NOMO-1 (cell line): Measurements from ENCODE around the gene USP27X.
A peak's percentile ranks its signal among the peaks of the same experiment; 100 is the strongest.

Source experiments
- DNase-seq, 2 experiments: peaks; one replicate each; lab custom pipeline; 2025; ENCODE audit not compliant: unreplicated experiment in 2 of 2; lab: John Stamatoyannopoulos, UW

USP27X gene

DNA sequence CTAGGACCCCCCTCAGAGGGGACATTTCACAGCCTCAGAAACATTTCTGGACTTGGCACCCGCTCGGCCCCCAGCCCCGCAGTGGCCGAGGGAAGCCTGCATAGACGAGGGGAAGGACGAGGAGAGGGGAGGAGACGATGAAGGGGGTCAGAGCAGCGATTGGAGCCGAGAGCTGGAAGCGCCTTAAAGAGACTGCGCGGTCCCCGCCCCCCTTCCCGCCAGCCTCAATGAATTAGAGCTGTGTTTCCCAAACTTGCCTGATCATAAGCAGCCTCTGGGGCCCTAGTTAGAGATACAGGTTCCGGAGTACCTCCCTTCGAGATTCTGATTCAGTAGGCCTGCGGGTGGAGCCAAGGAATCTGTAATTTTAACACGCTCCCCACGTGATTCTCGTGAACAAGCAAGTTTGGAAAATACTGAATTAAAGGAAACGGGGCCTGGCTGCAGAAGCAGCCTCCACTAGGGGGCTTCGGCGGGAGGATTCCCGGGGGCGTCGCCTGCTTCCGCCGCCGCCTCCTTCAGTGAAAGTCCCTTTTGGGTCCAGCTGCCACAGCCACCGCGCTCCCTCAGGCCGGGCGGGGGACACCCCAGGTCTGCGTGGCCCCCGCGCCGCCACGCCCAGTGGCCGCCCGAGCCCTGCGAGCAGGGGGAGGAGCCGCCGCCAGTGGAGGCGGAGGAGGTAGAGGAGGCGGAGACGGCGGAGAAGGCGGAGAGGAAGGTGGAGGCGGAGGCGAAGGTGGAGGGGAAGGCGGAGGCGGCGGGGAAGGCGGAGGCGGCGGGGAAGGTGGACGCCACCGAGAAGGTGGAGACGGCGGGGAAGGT is at the start of gene USP27X:
USP27X (plus strand) TSS at position 651 of the 822 bp plus-strand sequence. CDS start 824 bp downstream, outside the sequence.
- DNase-seq, result peak; percentile 70 to 71

DNA sequence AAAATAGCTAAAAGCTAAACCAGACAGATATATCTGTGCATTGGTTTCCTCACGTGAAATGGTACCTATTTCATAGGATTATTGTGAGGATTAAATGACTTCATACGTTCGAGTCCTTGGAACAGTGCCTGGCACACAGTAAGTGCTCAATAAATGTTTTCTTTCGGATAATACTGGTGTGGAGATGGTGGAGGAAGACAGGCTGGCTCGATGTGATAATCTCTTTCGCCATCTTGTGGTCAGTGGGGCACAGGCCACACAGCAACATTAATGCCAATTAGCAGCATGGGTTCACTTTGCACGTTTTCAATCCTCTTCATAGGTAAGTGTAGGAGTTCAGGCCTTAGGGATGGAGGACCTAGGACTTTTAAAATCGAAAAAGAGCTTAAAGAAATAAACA is 40.9 kb upstream of the USP27X start:
- peak in 1 of 2 experiments; percentile 51 for DNase-seq

DNA sequence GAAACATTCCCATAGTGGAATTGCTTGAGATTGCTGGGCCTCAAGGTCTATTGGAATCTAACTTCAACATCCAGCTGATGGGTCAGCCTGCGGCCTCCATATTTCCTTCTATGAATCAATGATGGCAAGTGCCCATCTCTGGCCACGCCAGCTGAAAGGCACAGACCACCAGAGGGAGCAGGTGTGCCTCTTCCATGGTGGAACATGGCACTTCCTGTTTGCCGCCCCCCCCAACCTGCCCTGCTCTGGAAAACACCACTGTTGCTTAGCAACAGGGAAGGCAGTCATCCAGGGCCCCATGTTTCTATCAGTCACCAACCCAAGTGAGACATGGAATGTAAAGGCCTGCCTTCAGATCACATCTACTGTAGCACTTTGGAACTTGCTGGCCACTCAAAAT is 38.6 kb upstream of the USP27X start:
- DNase-seq, result peak in 1 of 2 experiments; percentile 11

DNA sequence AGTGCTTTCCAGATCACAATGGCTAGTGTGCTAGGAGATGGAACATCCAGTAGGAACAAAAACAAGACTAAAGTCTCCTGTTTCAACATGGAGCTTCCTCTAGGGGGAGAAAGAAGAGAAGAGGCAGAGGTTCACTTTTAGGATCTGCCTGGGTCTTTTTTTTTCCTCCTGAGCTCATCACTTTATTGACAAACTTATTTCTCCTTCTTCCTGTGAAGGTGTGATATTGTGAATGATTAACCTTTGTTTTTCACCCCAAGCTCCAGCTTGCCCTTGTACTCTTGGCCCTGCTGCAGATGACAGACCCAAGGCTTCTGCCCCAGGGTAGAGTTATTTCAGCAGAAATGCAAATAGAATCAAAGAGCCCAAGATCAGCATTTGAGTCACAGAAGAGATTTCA is 36.7 kb upstream of the USP27X start:
- DNase-seq, result no peak

DNA sequence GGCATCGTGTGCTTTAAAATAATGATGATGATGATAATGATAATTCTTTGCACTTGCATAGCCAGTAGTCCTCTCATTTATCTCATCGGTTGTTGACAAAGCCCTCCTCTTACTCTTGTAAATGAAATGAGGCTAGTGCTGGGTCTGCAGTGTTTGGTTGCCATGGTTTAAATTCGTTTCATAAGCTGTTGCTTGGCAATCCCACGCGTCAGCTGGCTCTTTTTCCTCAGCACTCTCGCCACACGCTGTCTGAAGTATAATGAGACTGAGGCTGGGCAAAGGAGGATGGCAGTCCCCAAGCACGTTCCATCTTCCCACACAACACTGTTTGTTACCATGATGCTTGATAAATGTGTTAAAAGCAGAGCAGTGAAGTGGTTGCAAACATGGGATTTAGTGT is 34.7 kb upstream of the USP27X start:
- no peak for DNase-seq

DNA sequence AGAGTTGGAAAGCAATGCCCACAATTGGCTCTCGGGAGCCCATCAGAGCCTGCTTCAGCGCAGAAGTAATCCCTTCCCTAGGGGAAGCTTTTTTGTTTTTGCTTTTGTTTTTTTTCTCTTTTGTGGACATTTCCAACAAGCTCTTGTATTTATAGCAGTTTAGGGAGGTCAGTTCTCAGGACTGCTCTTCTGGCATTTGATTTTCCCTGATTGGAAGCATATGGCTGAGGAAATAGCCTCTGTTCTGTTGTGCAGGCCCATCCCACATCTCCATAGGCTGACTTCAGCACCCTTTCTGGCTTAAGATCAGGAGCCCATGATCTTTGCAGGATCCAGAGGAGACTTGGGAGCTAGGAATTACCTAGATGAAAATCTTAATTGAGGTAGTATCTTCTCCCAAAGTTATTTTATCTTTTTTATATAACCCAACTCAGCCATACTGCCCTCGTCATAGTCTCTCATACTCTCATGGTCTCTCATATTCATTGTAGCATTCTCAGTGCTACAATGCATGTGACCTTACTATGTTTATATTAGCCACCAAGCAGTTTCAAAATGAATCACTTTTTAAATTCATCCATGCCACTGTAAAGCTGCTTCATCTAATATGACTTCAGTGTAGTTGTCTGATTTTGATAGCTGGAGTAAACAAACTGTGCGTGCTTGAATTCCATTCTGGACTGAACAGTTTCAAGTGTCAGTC is 33.4 kb upstream of the USP27X start:
- DNase-seq, result no peak

DNA sequence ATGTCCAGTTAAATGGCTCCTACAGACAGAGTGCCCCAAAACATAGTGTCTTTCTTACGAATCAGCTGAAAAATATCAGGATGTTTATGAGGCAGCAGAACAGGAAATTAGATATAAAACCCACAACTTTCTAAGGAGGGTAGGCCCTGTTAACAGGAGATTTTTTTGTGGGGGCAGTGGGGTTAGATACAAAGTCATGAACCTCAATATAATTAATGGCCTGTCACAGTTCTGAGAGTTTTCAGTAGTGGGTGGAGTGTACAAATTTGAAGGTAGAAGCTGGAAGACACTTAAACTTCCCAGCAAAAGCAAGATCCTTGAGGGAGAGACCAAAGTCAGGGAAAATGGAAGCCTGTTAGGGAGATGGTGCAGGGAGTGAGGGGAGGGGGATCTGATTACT is 32.8 kb upstream of the USP27X start:
- no peak for DNase-seq

DNA sequence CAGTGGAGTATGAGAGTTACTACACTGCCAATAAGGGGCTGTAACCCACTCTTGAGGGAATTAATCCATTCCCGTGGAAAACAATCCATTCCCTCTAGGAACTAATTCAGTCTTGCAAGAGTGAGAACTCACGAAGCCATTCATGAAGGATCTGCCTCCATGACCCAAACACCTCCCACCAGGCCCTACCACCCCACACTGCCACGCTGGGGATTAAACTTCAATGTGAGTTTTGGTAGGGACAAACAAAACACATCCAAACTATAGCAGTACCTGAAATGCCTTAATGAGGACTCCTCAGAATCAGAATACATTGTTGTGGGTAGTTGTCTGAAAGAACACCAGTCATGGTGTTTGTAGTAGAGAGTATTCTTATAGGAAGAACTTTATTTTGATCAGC is 31.0 kb upstream of the USP27X start:
- no peak for DNase-seq

DNA sequence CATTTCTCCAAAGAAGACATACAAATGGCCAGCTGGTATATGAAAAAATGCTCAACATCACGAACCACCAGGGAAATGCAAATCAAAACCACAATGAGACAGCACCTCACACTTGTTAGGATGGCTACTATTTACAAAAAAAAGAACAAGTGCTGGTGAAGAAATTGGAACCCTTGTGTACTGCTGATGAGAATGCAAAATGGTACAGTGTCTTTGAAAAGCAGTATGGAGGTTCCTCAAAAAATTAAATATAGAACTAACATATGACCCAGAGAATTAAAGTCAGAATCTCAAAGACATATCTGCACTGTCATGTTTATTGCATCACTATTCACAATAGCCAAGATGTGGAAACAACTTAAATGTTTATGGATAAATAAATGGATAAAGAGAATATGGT is 29.3 kb upstream of the USP27X start:
- DNase-seq, result peak in 1 of 2 experiments; percentile 2

DNA sequence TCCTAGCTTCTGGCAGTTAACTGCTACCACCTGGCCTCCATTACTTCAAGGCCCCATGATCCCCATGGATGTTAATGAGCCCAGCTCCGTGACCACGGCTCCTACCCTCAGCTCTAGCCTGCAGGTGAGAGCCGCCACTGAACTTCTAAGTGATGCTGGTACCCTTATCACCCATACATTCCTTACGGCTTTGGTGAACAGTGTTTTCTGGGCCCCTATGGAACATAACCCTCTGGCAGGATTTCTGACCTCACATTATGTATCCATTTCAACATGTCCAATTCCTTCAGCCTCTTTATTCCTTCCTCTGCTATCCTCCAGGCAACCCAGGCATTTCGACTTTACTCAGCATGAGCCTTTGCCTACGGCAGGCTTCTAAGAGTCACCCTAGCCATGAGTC is 25.6 kb upstream of the USP27X start:
- no peak for DNase-seq

DNA sequence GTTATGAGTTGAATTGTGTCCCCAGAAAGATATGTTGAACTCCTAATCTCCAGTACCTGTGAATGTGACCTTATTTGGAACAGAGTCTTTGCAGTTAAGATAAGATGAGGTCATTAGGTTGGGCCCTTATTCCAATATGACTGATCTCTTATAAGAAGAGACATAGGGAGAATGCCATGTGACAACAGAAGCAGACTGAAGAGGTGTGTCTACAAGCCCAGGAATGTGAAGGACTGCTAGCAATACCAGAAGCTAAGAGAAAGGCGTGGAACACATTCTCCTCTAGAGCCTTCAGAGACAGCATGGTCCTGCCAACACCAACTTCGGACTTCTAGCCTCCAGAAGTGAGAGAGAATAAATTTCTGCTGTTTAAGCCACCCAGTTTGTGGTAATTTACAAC is 22.5 kb upstream of the USP27X start:
- DNase-seq, result no peak

DNA sequence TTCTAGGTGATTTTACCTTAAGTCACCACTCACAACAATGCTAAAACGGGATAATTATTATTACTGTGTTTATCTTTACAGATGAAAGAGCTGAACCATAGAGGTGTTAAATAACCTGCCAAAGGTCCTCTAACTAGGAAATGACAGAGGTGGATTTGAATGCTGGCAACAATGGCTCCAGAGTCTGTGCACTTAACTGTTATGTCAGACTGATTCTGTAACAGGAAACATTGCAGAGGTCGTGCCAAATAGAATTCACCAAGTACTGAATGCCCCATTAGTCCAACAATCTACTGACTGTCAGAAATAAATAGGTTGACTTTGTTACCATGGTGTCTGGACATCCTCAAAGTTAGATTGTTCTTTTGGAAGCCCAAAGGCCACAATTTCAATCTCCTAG is 20.9 kb upstream of the USP27X start:
- DNase-seq, result no peak

DNA sequence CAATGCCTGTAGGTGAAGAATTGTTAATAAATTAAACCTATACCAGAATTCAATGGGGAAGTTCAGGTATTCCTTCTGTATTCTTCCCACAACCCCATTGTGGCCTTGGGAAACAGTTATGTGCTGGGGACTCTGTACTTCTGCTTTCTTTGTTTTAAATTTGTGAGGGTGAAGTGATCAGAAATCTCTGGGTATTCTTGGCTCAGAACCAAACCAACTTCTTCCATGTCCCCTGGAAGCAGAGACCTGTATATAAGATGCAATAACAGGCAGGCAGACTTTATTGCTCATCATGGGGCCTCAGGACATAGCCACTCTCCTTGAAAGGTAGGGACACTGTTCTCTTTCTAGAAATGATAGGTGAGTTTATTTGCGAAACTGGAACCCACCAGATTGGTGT is 19.8 kb upstream of the USP27X start:
- DNase-seq, result no peak

DNA sequence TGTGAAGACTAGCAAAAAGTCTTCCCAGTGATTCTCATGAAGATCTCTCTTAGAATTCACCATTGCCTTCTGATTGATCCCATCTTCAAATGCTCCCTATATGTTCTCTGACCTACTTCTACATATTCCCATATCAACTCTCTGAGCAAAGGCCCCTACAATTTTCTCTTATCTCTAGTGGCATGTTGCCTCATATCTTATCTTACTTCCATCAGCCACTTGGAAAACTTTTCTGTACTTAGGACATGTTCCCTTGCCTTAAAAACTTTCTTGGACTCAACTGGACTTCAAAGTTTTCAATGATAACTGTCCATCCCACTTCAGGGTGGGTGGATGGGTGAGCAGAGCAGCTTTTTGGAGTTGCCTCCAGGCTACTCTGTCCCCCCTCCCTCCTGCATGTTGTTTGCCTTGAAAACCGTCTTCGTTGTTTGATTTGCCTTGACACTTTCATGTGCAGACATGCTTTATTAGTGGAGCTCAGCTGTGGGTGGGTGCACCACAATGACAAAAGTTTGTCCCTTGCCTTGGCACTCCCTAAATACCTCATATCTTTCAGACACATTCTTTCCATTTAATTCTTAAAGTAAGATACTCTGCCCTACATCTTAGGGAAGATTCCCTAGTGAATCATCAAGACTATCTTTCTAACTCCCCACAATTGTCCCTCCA is 18.3 kb upstream of the USP27X start:
- no peak for DNase-seq

DNA sequence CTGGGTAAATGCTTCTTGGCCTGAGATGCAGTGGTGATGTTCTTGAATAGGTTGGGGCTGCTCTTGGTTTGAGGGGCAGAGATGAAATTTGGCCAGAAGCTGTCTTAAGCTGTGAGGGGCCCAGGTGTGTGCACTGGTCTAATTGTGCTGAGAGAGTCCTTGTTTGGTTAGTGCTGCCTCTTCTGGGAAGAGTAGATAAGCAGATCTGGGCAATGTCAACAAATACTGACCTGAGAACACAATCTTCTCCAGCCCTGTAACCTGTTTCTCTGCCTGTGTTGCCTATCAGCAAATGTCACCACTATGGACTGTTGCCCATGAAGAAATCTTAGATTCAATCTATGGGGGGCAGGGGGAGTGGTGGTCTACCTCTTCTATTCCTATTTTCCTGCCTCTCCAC is 17.2 kb upstream of the USP27X start:
- DNase-seq, result no peak

DNA sequence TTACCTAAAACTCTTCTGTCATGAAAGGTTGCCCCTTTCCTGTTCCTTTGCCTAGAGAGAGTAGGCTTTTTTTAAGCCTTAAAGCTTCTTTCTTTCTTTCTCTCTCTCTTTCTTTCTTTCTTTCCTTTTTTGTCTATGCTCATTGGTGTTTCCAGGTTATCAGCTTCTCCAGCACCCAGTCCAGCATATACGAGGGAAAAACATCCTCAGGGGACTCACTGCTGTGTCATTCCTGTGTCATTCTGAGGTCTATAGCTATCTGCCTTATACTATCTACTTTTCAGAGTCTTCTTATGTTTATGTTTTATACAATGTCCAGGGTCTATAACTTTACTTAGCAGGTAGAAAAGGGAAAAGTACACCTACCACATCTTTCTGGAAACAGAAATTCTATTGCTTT is 10.5 kb upstream of the USP27X start:
- no peak for DNase-seq

DNA sequence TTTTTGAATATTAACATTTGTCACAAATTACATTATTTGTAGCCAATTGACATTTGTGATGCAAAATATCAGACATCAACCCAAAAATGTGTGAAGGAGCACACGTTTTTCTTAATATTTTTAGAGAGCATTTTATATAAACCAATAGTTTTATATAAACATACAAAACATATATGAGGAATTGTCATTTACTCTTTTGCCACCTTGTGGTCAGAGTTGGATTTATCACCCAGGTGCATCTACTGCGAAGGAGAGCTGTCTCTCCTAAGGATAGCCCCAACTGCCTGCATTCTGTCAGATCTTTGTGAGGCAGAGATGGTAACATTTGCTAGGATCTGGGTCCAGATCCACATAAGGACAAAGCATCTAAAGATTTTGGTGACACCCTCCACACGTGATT is 2.5 kb upstream of the USP27X start:
- no peak for DNase-seq

DNA sequence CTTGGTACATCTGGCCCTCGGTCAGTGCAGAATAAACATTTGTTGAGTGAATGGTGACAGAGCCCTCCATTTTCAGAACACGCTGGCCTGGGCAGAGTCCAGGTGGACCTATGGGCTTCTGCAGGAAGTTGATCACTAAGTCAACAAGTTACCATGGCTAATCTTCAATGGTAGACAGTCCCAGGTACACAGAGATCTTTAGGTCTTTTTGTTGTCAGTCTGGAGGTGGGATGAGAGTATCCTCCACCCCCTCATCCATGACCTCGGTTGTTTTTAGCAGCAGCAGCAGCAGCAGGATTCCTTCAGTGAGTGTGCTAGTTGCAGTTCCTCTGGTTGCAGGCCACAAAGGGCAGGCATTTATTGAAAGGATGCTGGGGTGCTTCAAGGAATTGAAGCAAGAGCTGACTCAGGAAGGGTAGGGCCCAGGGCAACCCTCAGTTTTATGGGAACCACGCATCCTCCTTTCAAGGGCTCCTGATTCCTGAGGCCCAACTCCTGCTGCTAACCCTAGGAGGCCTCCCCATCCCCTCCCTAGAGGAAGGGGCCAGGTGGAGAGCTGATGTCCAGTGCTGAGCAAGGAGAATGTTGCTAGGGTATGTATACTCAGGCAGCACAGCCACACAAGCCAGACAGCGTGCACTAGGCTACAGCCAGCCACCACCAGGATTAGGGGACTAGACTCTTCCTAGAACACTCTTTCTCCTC is 1.7 kb upstream of the USP27X start:
- DNase-seq, result no peak

DNA sequence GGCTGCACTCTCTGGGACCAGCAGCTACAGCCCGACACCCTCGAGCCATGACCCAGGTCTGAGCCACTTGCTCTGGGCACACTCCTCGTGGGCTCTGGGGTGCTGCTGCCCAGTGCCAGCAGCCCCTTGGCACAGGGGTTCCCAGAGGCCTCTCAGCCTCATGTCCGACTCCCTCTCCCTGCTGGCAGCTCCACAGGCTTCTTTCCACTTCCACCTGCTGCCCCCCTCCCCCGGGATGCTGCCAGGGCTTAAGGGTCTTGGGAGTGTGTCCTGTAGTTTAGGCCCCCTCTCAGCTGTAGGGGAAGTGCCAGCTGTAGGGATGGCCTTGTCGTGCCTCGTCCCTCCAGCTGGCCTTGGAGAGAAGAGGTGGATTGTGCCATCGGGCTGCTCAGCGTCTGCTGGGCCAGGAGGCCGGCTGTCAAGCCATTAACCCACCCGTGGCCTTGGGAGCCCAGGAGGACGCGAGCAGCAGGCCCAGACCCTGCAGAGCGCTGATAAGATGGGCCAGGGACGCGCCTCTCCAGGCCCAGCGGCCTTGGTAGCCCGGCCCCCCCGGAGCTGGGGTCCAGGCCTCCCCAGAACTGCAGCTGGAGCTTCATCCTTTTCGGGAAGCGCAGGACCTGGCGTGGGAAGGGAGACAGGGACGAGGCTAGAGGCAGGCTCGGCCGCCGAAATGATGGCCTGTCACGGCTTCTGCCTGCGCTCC is 1.0 kb upstream of the USP27X start:
- DNase-seq, result no peak

DNA sequence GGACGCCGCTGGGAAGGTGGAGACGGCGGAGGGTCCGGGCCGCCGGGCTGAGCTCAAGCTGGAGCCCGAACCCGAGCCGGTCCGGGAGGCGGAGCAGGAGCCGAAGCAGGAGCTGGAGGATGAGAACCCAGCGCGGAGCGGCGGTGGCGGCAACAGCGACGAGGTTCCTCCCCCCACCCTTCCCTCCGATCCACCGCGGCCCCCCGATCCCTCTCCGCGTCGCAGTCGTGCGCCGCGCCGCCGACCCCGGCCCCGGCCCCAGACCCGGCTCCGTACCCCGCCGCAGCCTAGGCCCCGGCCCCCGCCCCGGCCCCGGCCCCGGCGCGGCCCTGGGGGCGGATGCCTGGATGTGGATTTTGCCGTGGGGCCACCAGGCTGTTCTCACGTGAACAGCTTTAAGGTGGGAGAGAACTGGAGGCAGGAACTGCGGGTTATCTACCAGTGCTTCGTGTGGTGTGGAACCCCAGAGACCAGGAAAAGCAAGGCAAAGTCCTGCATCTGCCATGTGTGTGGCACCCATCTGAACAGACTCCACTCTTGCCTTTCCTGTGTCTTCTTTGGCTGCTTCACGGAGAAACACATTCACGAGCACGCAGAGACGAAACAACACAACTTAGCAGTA is 483 bp downstream of the USP27X start:
- DNase-seq, result no peak
